Astrocyte (in vitro differentiated cells and primary cell): ENCODE measurements around the gene SYTL2. TPM values are rescaled to one million over a fixed set of nuclear protein-coding genes. Genes with fewer than 3 reads are reported as not detected.
A peak's percentile ranks its signal among the peaks of the same experiment; 100 is the strongest.
"Not testable (repeated sequence)": the region's sequence is repeated elsewhere in the genome, so short reads cannot be mapped to it uniquely, and the experiment has no call there.

Experiments used
- DNase-seq: peaks from one replicate; pipeline ENCODE4 v3.0.0-alpha.2; 2010; ENCODE audit warnings: low read depth
- FAIRE-seq: peaks from 2 replicates; lab custom pipeline; 2011; peaks lifted over from hg19 to GRCh38; lab: Jason Lieb, UNC
- H2AFZ ChIP-seq: 2 replicates; pipeline ENCODE4 v1.6.0; 2012; ENCODE audit warnings: low read depth, low read length, inconsistent platforms
- H3K27ac ChIP-seq: 2 replicates; pipeline ENCODE4 v1.5.1; 2011; ENCODE audit warnings: low read depth, low read length, inconsistent platforms
- H3K27me3 ChIP-seq: 2 replicates; pipeline ENCODE4 v1.6.0; 2011; ENCODE audit warnings: low read length, inconsistent platforms; ENCODE audit not compliant: insufficient read depth
- H3K36me3 ChIP-seq: 2 replicates; pipeline ENCODE4 v1.5.1; 2011; ENCODE audit warnings: low read length, inconsistent platforms; ENCODE audit not compliant: insufficient read depth
- H3K4me1 ChIP-seq: 2 replicates; pipeline ENCODE4 v1.5.1; 2011; ENCODE audit warnings: low read length, inconsistent platforms; ENCODE audit not compliant: insufficient read depth
- H3K4me2 ChIP-seq: 2 replicates; pipeline ENCODE4 v1.6.0; 2012; ENCODE audit warnings: low read length, inconsistent platforms
- H3K4me3 ChIP-seq: 2 replicates; pipeline ENCODE4 v1.5.1; 2011; ENCODE audit warnings: low read depth, mild to moderate bottlenecking, low read length, inconsistent platforms; ENCODE audit not compliant: insufficient read depth
- H3K79me2 ChIP-seq: 2 replicates; pipeline ENCODE4 v1.6.0; 2012; ENCODE audit warnings: mild to moderate bottlenecking, low read length, inconsistent platforms; ENCODE audit not compliant: insufficient read depth
- H3K9ac ChIP-seq: 2 replicates; pipeline ENCODE4 v1.6.0; 2012; ENCODE audit warnings: mild to moderate bottlenecking, low read length, inconsistent platforms
- H3K9me3 ChIP-seq: 2 replicates; pipeline ENCODE4 v1.5.1; 2012; ENCODE audit warnings: low read depth, mild to moderate bottlenecking, low read length, inconsistent platforms; ENCODE audit not compliant: insufficient read depth
- H4K20me1 ChIP-seq: 2 replicates; pipeline ENCODE4 v1.6.0; 2012; ENCODE audit warnings: low read length, inconsistent platforms; ENCODE audit not compliant: insufficient read depth
- H3K27ac Mint-ChIP-seq: one replicate; pipeline ENCODE4 v1.8.0; 2021; ENCODE audit warnings: mild to moderate bottlenecking, mixed read lengths; ENCODE audit not compliant: unreplicated experiment
- H3K27me3 Mint-ChIP-seq: one replicate; pipeline ENCODE4 v1.8.0; 2021; ENCODE audit warnings: low read depth, mixed read lengths; ENCODE audit not compliant: unreplicated experiment
- H3K36me3 Mint-ChIP-seq: one replicate; pipeline ENCODE4 v1.8.0; 2021; ENCODE audit warnings: low read depth, mixed read lengths; ENCODE audit not compliant: unreplicated experiment
- H3K4me1 Mint-ChIP-seq: one replicate; pipeline ENCODE4 v1.8.0; 2021; ENCODE audit warnings: low read depth, mixed read lengths; ENCODE audit not compliant: unreplicated experiment
- H3K4me3 Mint-ChIP-seq: one replicate; pipeline ENCODE4 v1.8.0; 2021; ENCODE audit warnings: mild to moderate bottlenecking, moderate library complexity, mixed read lengths; ENCODE audit not compliant: unreplicated experiment
- H3K9me3 Mint-ChIP-seq: one replicate; pipeline ENCODE4 v1.8.0; 2021; ENCODE audit warnings: mild to moderate bottlenecking, mixed read lengths; ENCODE audit not compliant: unreplicated experiment
- CTCF ChIP-seq: IDR thresholded peaks from 2 replicates; pipeline ENCODE4 v1.5.1; 2011; ENCODE audit warnings: low read depth, mild to moderate bottlenecking, inconsistent platforms, low read length, moderate library complexity; ENCODE audit not compliant: insufficient read depth
- EZH2 ChIP-seq: IDR thresholded peaks from 2 replicates; pipeline ENCODE4 v1.6.1; 2012; ENCODE audit warnings: mild to moderate bottlenecking, low read length, inconsistent platforms; ENCODE audit not compliant: insufficient read depth
- total RNA-seq: library from RNA; stranded (reverse); gene quantifications from 2 replicates; pipeline ENCODE4 v1.2.1, GENCODE V29; 2021

Gene SYTL2
- total RNA-seq, 1 donor from 2014 or later, result 36.9 TPM

GRCh38 chr11:85852754-85853153 lies 41.8 kb upstream of the SYTL2 start:
- not testable (repeated sequence) for H3K36me3 Mint-ChIP-seq, H3K36me3 ChIP-seq, H2AFZ ChIP-seq, H3K27me3 ChIP-seq, H3K4me1 ChIP-seq, H3K4me3 ChIP-seq, H3K4me3 Mint-ChIP-seq, H3K9me3 Mint-ChIP-seq, H3K27ac Mint-ChIP-seq, H3K4me2 ChIP-seq, DNase-seq, H4K20me1 ChIP-seq, H3K79me2 ChIP-seq, FAIRE-seq, H3K9ac ChIP-seq, H3K9me3 ChIP-seq, H3K27me3 Mint-ChIP-seq, H3K27ac ChIP-seq
- H3K4me1 Mint-ChIP-seq, result peaks cover 15% of the 10 kb centered on the region

- Mint-ChIP-seq H3K4me1 (peaks cover 14% of the 10 kb centered on the region), H3K4me3 (no peak overlapping the region), H3K27ac (no peak overlapping the region), H3K9me3 (peaks cover 5% of the 10 kb centered on the region), H3K36me3 (peaks cover 3% of the 10 kb centered on the region), H3K27me3 (no peaks in the 10 kb centered on the region)
- no peak overlapping the region for H3K27ac ChIP-seq
- H3K9me3 ChIP-seq, result no peaks in the 10 kb centered on the region
- H3K4me2 ChIP-seq, result no peak overlapping the region
- H3K79me2 ChIP-seq, result no peaks in the 10 kb centered on the region
- peaks cover 10% of the 10 kb centered on the region for H3K4me1 ChIP-seq
- no peaks in the 10 kb centered on the region for H4K20me1 ChIP-seq
- no peak for TF ChIP-seq EZH2
- no peak for TF ChIP-seq CTCF
- H3K4me3 ChIP-seq, result no peak overlapping the region
- no peak overlapping the region for H3K9ac ChIP-seq
- no peak for FAIRE-seq
- H3K36me3 ChIP-seq, result no peaks in the 10 kb centered on the region
- H3K27me3 ChIP-seq, result no peaks in the 10 kb centered on the region
- DNase-seq, result no peak
- H2AFZ ChIP-seq, result no peak overlapping the region
Observed at GRCh38 chr11:85848556-85848955, 37.6 kb upstream of the SYTL2 start.

- DNase-seq (peak; percentile 33), FAIRE-seq (no peak)
- Histone ChIP-seq H3K79me2 (no peaks in the 10 kb centered on the region), H3K4me1 (peaks cover 10% of the 10 kb centered on the region), H3K9ac (no peak overlapping the region), H3K9me3 (no peaks in the 10 kb centered on the region), H3K27me3 (no peaks in the 10 kb centered on the region), H3K4me3 (no peak overlapping the region), H4K20me1 (no peaks in the 10 kb centered on the region), H3K36me3 (no peaks in the 10 kb centered on the region), H3K4me2 (no peak overlapping the region), H3K27ac (no peak overlapping the region), H2AFZ (no peak overlapping the region)
- Mint-ChIP-seq H3K27me3 (no peaks in the 10 kb centered on the region), H3K4me3 (no peak overlapping the region), H3K9me3 (peaks cover 5% of the 10 kb centered on the region), H3K36me3 (peaks cover 2% of the 10 kb centered on the region), H3K27ac (no peak overlapping the region), H3K4me1 (peaks cover 14% of the 10 kb centered on the region)
- TF ChIP-seq EZH2 (no peak), CTCF (no peak)
Observed at GRCh38 chr11:85848006-85848405, 37.1 kb upstream of the SYTL2 start.
